GM21447 (cell line): ENCODE data around the gene MMAB.

Source experiments
- ATAC-seq: cut with Tn5 transposase; IDR thresholded peaks from one replicate; pipeline ENCODE4 v1.9.1; 2021; ENCODE audit not compliant: unreplicated experiment

Gene MMAB

GRCh38 chr12:109586385-109587296 lies 13.3 kb upstream of the MMAB start:
- no peak for ATAC-seq

- no peak for ATAC-seq
These were observed 10.4 kb upstream of the MMAB start for GRCh38 chr12:109583733-109584132.

GRCh38 chr12:109582636-109583035 lies 9.3 kb upstream of the MMAB start:
- ATAC-seq = no peak

- no peak for ATAC-seq
These were observed 8.6 kb upstream of the MMAB start for GRCh38 chr12:109581856-109582255.

- ATAC-seq = no peak
These were observed 8.0 kb upstream of the MMAB start for GRCh38 chr12:109581334-109581691.

GRCh38 chr12:109580684-109581333 lies 7.5 kb upstream of the MMAB start:
- ATAC-seq = no peak

- ATAC-seq = no peak
These were observed 7.0 kb upstream of the MMAB start for GRCh38 chr12:109580272-109580671.

GRCh38 chr12:109579639-109580038 lies 6.3 kb upstream of the MMAB start:
- no peak for ATAC-seq

- no peak for ATAC-seq
These were observed 5.1 kb upstream of the MMAB start for GRCh38 chr12:109578330-109578927.

GRCh38 chr12:109577311-109577710 lies 4.0 kb upstream of the MMAB start:
- no peak for ATAC-seq

GRCh38 chr12:109575683-109576082 lies 2.4 kb upstream of the MMAB start:
- ATAC-seq = no peak

- ATAC-seq = peak; percentile 5
These were observed 575 bp upstream of the MMAB start for GRCh38 chr12:109573914-109574244.

- no peak for ATAC-seq
These were observed 828 bp downstream of the MMAB start for GRCh38 chr12:109572506-109572845.

- ATAC-seq = no peak
These were observed 1.4 kb downstream of the MMAB start for GRCh38 chr12:109571773-109572505.

- ATAC-seq = no peak
These were observed 4.8 kb downstream of the MMAB start for GRCh38 chr12:109568486-109568885.

GRCh38 chr12:109567967-109568366 lies 5.3 kb downstream of the MMAB start:
- no peak for ATAC-seq

GRCh38 chr12:109567296-109567695 lies 6.0 kb downstream of the MMAB start:
- no peak for ATAC-seq

GRCh38 chr12:109566424-109566823 lies 6.9 kb downstream of the MMAB start:
- no peak for ATAC-seq

GRCh38 chr12:109563291-109564284 lies 9.7 kb downstream of the MMAB start:
- ATAC-seq = no peak

- no peak for ATAC-seq
These were observed 10.4 kb downstream of the MMAB start for GRCh38 chr12:109562871-109563270.

GRCh38 chr12:109561711-109562030 lies 11.6 kb downstream of the MMAB start:
- no peak for ATAC-seq
